ENCODE results near the gene CCM2. TPM values are rescaled to one million over a fixed set of nuclear protein-coding genes. Genes with fewer than 3 reads are reported as not detected.

Gene CCM2
- polyA plus RNA-seq (25.8 and 37.5 TPM in 2 replicates), polyA minus RNA-seq (17.3 and 18.6 TPM in 2 replicates)

DNA sequence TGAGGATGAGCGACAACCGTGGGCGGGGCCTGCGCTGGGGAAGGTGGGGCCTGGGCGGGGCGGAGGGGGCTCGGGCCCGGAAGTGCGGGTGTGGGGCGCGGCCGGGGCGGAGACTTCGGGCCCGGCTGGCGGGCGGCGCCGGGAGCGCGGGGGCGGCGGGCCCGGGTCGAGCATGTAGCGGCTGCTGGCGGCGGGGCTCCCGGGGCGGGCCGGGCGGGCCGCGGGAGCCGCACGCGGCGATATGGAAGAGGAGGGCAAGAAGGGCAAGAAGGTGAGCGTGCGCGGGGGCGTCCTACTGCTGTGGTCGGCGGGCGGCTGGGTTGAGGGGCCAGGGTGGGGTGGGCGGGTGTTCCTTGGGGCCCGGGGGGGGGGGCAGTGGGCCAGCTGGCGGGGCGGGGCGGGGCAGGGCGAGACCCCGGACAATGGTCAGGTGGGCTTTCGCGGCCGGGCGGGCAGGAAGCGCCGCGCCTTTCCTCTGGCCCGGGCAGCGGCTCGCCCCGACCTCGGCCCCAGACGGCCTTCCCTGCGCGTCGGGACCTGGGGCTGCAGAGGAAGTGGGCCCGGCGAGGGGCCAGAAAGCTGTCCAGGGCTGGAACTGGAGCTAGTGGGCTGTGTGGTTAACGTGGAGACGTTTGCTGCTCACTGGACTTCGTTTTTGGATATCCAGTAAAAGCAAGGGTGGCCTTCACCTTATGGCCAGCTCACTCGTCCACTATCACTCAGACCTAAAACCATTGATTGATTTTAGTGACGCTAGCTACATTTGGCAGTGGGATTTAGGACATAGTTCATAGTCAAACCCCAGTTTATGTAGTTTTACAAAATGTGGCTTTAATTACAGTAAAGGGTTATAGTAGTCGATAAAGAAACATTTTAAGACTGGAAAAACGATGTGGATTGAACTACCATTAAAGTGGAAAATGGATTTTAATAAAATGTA lies at the start of gene CCM2:
CCM2 (plus strand) TSS at position 109 of the 940 bp plus-strand sequence; CDS start at position 242, 133 bp downstream.
- Histone ChIP-seq H3K9ac (ENCODE audit: low read length) (peak within 1 kb of the TSS; percentile 72), H3K36me3 (ENCODE audit: insufficient read depth, low read length) (no peaks in the 10 kb centered on the region), H2AFZ (ENCODE audit: low read depth, low read length) (peak within 1 kb of the TSS; percentile 65), H3K79me2 (replicated peaks; ENCODE audit: insufficient read depth, low read length) (peaks cover 30% of the 10 kb centered on the region), H3K4me2 (ENCODE audit: low read length) (peak within 1 kb of the TSS; percentile 63), H3F3A (ENCODE audit: insufficient read depth, low read length, poor library complexity, severe bottlenecking) (peaks cover 8% of the 10 kb centered on the region), H3K27ac (ENCODE audit: low read length) (peak within 1 kb of the TSS; percentile 73), H3K4me3 (ENCODE audit: low read length) (peak within 1 kb of the TSS; percentile 89), H4K20me1 (ENCODE audit: insufficient read depth) (no peaks in the 10 kb centered on the region), H3K27me3 (ENCODE audit: insufficient read depth, low read depth, low read length) (no peaks in the 10 kb centered on the region), H3K9me3 (ENCODE audit: low read length) (no peaks in the 10 kb centered on the region), H3K9me2 (ENCODE audit: insufficient read depth, low read length) (no peaks in the 10 kb centered on the region)
- no peak for TF ChIP-seq EZH2 (IDR thresholded peaks at IDR 0.05; ENCODE audit: borderline replicate concordance, insufficient read depth, low read length, poor library complexity, severe bottlenecking)
- peak; percentile 7 for TF ChIP-seq TAF1 (IDR thresholded peaks at IDR 0.05; ENCODE audit: low read depth)
- TF ChIP-seq, protein P1, sequence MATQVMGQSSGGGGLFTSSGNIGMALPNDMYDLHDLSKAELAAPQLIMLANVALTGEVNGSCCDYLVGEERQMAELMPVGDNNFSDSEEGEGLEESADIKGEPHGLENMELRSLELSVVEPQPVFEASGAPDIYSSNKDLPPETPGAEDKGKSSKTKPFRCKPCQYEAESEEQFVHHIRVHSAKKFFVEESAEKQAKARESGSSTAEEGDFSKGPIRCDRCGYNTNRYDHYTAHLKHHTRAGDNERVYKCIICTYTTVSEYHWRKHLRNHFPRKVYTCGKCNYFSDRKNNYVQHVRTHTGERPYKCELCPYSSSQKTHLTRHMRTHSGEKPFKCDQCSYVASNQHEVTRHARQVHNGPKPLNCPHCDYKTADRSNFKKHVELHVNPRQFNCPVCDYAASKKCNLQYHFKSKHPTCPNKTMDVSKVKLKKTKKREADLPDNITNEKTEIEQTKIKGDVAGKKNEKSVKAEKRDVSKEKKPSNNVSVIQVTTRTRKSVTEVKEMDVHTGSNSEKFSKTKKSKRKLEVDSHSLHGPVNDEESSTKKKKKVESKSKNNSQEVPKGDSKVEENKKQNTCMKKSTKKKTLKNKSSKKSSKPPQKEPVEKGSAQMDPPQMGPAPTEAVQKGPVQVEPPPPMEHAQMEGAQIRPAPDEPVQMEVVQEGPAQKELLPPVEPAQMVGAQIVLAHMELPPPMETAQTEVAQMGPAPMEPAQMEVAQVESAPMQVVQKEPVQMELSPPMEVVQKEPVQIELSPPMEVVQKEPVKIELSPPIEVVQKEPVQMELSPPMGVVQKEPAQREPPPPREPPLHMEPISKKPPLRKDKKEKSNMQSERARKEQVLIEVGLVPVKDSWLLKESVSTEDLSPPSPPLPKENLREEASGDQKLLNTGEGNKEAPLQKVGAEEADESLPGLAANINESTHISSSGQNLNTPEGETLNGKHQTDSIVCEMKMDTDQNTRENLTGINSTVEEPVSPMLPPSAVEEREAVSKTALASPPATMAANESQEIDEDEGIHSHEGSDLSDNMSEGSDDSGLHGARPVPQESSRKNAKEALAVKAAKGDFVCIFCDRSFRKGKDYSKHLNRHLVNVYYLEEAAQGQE (IDR thresholded peaks at IDR 0.05; ENCODE audit: borderline replicate concordance) = no peak
- no peak for TF ChIP-seq POLR2AphosphoS5 (IDR thresholded peaks at IDR 0.05)
- TF ChIP-seq RAD21 (conservative IDR thresholded peaks at IDR 0.05) = peak; percentile 25
- no peak for TF ChIP-seq EP300 (conservative IDR thresholded peaks at IDR 0.05; ENCODE audit: poor library complexity, severe bottlenecking)

DNA sequence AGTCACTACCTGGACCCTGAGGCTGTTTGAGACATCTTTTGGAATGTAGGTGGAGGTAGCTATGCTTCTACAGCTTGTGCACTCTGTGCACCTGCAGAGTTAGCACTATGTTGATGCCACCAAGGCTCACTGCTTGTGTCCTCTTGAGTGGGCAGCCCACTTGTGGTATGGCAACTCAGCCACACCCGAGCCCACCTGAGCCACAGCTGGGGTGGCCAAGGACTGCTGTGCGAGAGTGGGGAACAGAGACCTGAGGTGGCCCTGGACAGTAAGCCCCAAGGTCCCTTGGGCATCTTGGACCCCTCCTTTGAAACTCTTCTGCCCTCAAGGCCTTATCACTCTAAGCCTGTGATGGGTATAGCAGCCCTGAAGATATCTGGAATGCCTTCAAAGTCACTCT lies 46.8 kb upstream of the CCM2 start:
- H3K4me3 ChIP-seq (ENCODE audit: low read length) = no peak overlapping the region
- TF ChIP-seq CTCF (IDR thresholded peaks at IDR 0.05; ENCODE audit: poor library complexity, severe bottlenecking) (no peak), EZH2 (IDR thresholded peaks at IDR 0.05; ENCODE audit: borderline replicate concordance, insufficient read depth, low read length, poor library complexity, severe bottlenecking) (no peak), SMC3 (conservative IDR thresholded peaks at IDR 0.05; ENCODE audit: poor library complexity) (no peak), MXI1 (conservative IDR thresholded peaks at IDR 0.05; ENCODE audit: poor library complexity, severe bottlenecking) (no peak), POLR2AphosphoS5 (IDR thresholded peaks at IDR 0.05) (no peak)
- no peaks in the 10 kb centered on the region for H3K9me2 ChIP-seq (ENCODE audit: insufficient read depth, low read length)
- H3K9me3 ChIP-seq (ENCODE audit: low read length) = no peaks in the 10 kb centered on the region
- H3F3A ChIP-seq (ENCODE audit: insufficient read depth, low read length, poor library complexity, severe bottlenecking) = no peaks in the 10 kb centered on the region
- H4K20me1 ChIP-seq (ENCODE audit: insufficient read depth) = no peaks in the 10 kb centered on the region
- no peaks in the 10 kb centered on the region for H3K79me2 ChIP-seq (replicated peaks; ENCODE audit: insufficient read depth, low read length)
- no peak overlapping the region for H3K27ac ChIP-seq (ENCODE audit: low read length)
- no peaks in the 10 kb centered on the region for H3K27me3 ChIP-seq (ENCODE audit: insufficient read depth, low read depth, low read length)
- H3K9ac ChIP-seq (ENCODE audit: low read length) = no peak overlapping the region
- no peak overlapping the region for H3K4me2 ChIP-seq (ENCODE audit: low read length)
- H3K36me3 ChIP-seq (ENCODE audit: insufficient read depth, low read length) = no peaks in the 10 kb centered on the region
- no peak overlapping the region for H2AFZ ChIP-seq (ENCODE audit: low read depth, low read length)
